Loucy (cell line): ENCODE measurements around the gene STPG2.
A peak's percentile ranks its signal among the peaks of the same experiment; 100 is the strongest.

Experiments
- H2AFZ ChIP-seq: fragments of 200-600 bp; sonication (generic); 2 replicates; pipeline ENCODE4 v1.6.0; 2016; ENCODE audit warnings: antibody characterized with exemption, mild to moderate bottlenecking, low read length, moderate library complexity
- H3F3A ChIP-seq: fragments of 200-600 bp; 2 replicates; pipeline ENCODE4 v1.6.0; 2016; ENCODE audit warnings: antibody characterized with exemption, low read depth, mild to moderate bottlenecking
- H3K27me3 ChIP-seq: fragments of 200-600 bp; sonication (generic); 2 replicates; pipeline ENCODE4 v1.6.1; 2014; ENCODE audit warnings: low read length, mild to moderate bottlenecking; ENCODE audit not compliant: insufficient read depth, poor library complexity, severe bottlenecking
- H3K36me3 ChIP-seq: fragments of 200-600 bp; sonication (generic); 2 replicates; pipeline ENCODE4 v1.6.1; 2016; ENCODE audit warnings: low read length; ENCODE audit not compliant: insufficient read depth
- H3K4me1 ChIP-seq: fragments of 200-600 bp; sonication (generic); 2 replicates; pipeline ENCODE4 v1.5.1; 2014; ENCODE audit warnings: low read length, mild to moderate bottlenecking; ENCODE audit not compliant: insufficient read depth, poor library complexity, severe bottlenecking
- H3K4me2 ChIP-seq: fragments of 200-600 bp; sonication (generic); 2 replicates; pipeline ENCODE4 v1.6.0; 2014; ENCODE audit warnings: antibody characterized with exemption, low read length, low read depth, mild to moderate bottlenecking; ENCODE audit not compliant: poor library complexity, severe bottlenecking
- H3K4me3 ChIP-seq: fragments of 200-600 bp; sonication (generic); 2 replicates; pipeline ENCODE4 v1.5.1; 2014; ENCODE audit warnings: low read length, mild to moderate bottlenecking, mixed read lengths; ENCODE audit not compliant: poor library complexity, severe bottlenecking
- H3K79me2 ChIP-seq: fragments of 200-600 bp; sonication (generic); 2 replicates; pipeline ENCODE4 v1.6.1; 2014; ENCODE audit warnings: low read length; ENCODE audit not compliant: insufficient read depth
- H3K9ac ChIP-seq: fragments of 200-600 bp; sonication (generic); 2 replicates; pipeline ENCODE4 v1.6.0; 2014; ENCODE audit warnings: mild to moderate bottlenecking, low read depth, low read length, moderate library complexity; ENCODE audit not compliant: poor library complexity, severe bottlenecking
- H3K9me2 ChIP-seq: fragments of 200-600 bp; sonication (generic); replicated peaks from 2 replicates; pipeline ENCODE4 v1.6.1; 2016; ENCODE audit warnings: low read depth, low read length, mixed read lengths
- H3K9me3 ChIP-seq: fragments of 200-600 bp; sonication (generic); 2 replicates; pipeline ENCODE4 v1.6.1; 2014; ENCODE audit warnings: mild to moderate bottlenecking, antibody characterized with exemption, low read length, low read depth; ENCODE audit not compliant: insufficient read depth
- H4K20me1 ChIP-seq: fragments of 200-600 bp; sonication (generic); 2 replicates; pipeline ENCODE4 v1.6.0; 2014; ENCODE audit warnings: antibody characterized with exemption, low read length, mild to moderate bottlenecking; ENCODE audit not compliant: insufficient read depth, poor library complexity, severe bottlenecking
- EZH2phosphoT487 ChIP-seq: fragments of 200-600 bp; IDR thresholded peaks from 2 replicates; pipeline ENCODE4 v1.6.1; 2018; ENCODE audit warnings: antibody characterized with exemption, mild to moderate bottlenecking, moderate library complexity, borderline replicate concordance
- TF ChIP-seq, protein P1 (sequence below): fragments of 200-600 bp; sonication (generic); conservative IDR thresholded peaks from 2 replicates; pipeline ENCODE4 v1.5.1; 2014; ENCODE audit warnings: mild to moderate bottlenecking, antibody characterized with exemption, low read length

Gene STPG2

DNA sequence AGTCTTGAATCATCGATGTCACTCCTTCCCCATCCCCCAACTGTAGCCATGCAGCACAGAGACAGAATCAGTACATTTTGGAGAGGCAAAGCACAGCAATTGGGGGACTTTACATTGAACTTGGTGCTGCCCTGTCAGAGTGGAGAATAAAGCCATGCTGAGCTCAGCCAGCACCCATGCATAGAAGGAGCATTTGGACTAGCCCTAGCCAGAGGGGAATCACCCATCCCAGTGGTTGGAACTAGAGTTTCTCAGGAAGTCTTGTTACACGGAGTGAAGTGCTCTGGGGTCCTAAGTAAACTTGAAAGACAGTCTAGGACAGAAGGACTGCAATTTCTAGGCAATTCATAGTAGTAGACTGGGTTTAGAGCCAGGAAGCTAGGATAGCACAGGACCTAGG lies 49.6 kb downstream of the STPG2 start:
- no peak overlapping the region for H2AFZ ChIP-seq

GRCh38 chr4:98092833-98093439 lies 50.3 kb downstream of the STPG2 start:
- H2AFZ ChIP-seq = no peak overlapping the region
- no peaks in the 10 kb centered on the region for H3K27me3 ChIP-seq

More for the DNA sequence above, 49.6 kb downstream of the STPG2 start:
- H4K20me1 ChIP-seq = no peaks in the 10 kb centered on the region
- no peak overlapping the region for H3K4me3 ChIP-seq
- H3K36me3 ChIP-seq = no peaks in the 10 kb centered on the region
- no peaks in the 10 kb centered on the region for H3K27me3 ChIP-seq
- no peak overlapping the region for H3K4me2 ChIP-seq
- H3K4me1 ChIP-seq = no peaks in the 10 kb centered on the region
- H3F3A ChIP-seq = no peaks in the 10 kb centered on the region
- no peaks in the 10 kb centered on the region for H3K79me2 ChIP-seq
- no peak overlapping the region for H3K9ac ChIP-seq
- no peaks in the 10 kb centered on the region for H3K9me2 ChIP-seq
- H3K9me3 ChIP-seq = no peaks in the 10 kb centered on the region
- TF ChIP-seq, protein P1, sequence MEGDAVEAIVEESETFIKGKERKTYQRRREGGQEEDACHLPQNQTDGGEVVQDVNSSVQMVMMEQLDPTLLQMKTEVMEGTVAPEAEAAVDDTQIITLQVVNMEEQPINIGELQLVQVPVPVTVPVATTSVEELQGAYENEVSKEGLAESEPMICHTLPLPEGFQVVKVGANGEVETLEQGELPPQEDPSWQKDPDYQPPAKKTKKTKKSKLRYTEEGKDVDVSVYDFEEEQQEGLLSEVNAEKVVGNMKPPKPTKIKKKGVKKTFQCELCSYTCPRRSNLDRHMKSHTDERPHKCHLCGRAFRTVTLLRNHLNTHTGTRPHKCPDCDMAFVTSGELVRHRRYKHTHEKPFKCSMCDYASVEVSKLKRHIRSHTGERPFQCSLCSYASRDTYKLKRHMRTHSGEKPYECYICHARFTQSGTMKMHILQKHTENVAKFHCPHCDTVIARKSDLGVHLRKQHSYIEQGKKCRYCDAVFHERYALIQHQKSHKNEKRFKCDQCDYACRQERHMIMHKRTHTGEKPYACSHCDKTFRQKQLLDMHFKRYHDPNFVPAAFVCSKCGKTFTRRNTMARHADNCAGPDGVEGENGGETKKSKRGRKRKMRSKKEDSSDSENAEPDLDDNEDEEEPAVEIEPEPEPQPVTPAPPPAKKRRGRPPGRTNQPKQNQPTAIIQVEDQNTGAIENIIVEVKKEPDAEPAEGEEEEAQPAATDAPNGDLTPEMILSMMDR = no peak
- no peak for TF ChIP-seq EZH2phosphoT487

GRCh38 chr4:98081936-98082335 lies 61.3 kb downstream of the STPG2 start:
- no peaks in the 10 kb centered on the region for H4K20me1 ChIP-seq
- H3K9ac ChIP-seq = no peak overlapping the region
- no peaks in the 10 kb centered on the region for H3K9me3 ChIP-seq
- H3K9me2 ChIP-seq = no peaks in the 10 kb centered on the region
- no peaks in the 10 kb centered on the region for H3K36me3 ChIP-seq
- H3F3A ChIP-seq = no peaks in the 10 kb centered on the region
- H3K4me1 ChIP-seq = no peaks in the 10 kb centered on the region
- H2AFZ ChIP-seq = no peak overlapping the region
- H3K79me2 ChIP-seq = no peaks in the 10 kb centered on the region
- TF ChIP-seq EZH2phosphoT487 = no peak
- TF ChIP-seq, protein P1 = no peak
- H3K4me3 ChIP-seq = no peak overlapping the region
- H3K4me2 ChIP-seq = no peak overlapping the region
- no peaks in the 10 kb centered on the region for H3K27me3 ChIP-seq

More at GRCh38 chr4:98092833-98093439, 50.3 kb downstream of the STPG2 start:
- no peaks in the 10 kb centered on the region for H3F3A ChIP-seq
- no peak overlapping the region for H3K4me2 ChIP-seq
- H4K20me1 ChIP-seq = no peaks in the 10 kb centered on the region
- no peaks in the 10 kb centered on the region for H3K79me2 ChIP-seq
- no peak overlapping the region for H3K4me3 ChIP-seq
- H3K9me3 ChIP-seq = no peaks in the 10 kb centered on the region
- no peaks in the 10 kb centered on the region for H3K4me1 ChIP-seq
- no peak overlapping the region for H3K9ac ChIP-seq
- no peaks in the 10 kb centered on the region for H3K9me2 ChIP-seq
- no peaks in the 10 kb centered on the region for H3K36me3 ChIP-seq
- TF ChIP-seq EZH2phosphoT487 = no peak
- TF ChIP-seq, protein P1 = peak; percentile 81
